Heart right ventricle (tissue), 16 donors: Measurements from ENCODE around the gene DHCR24. TPM values are rescaled to one million over a fixed set of nuclear protein-coding genes. Genes with fewer than 3 reads are reported as not detected.

Experiments used
- ATAC-seq, 8 donors: fragments of 200-7000 bp; cut with Tn5 transposase; one replicate each; pipeline ENCODE4 v1.9.1; 2020; ENCODE audit warnings: mild to moderate bottlenecking in 8 of 8, moderate library complexity in 8 of 8, moderate number of reproducible peaks in 1 of 8
- DNase-seq, 2 donors: peaks; one replicate each; pipeline ENCODE4 v3.0.0-alpha.2; 2020
- H3K27ac ChIP-seq, 10 donors: fragments of 200-600 bp; sonication (generic) in 2 of 10; one replicate each; pipeline versions ENCODE4 v1.5.0 to v1.8.0; 2020 to 2022; ENCODE audit warnings: mild to moderate bottlenecking in 3 of 10
- H3K27me3 ChIP-seq, 7 donors: fragments of 200-600 bp; one replicate each; pipeline ENCODE4 v1.8.0; 2021 to 2022; ENCODE audit warnings: mild to moderate bottlenecking in 2 of 7
- H3K36me3 ChIP-seq, 9 donors: fragments of 200-600 bp; sonication (generic) in 1 of 9; one replicate each; pipeline versions ENCODE4 v1.5.0 to v1.8.0; 2020 to 2022; ENCODE audit warnings: mild to moderate bottlenecking in 2 of 9
- H3K4me1 ChIP-seq, 9 donors: fragments of 200-600 bp; sonication (generic) in 1 of 9; one replicate each; pipeline versions ENCODE4 v1.5.0 to v1.8.0; 2020 to 2022; ENCODE audit warnings: mild to moderate bottlenecking in 4 of 9
- H3K4me3 ChIP-seq, 10 donors: fragments of 200-600 bp; sonication (generic) in 2 of 10; one replicate each; pipeline versions ENCODE4 v1.5.0 to v1.8.0; 2020 to 2022; ENCODE audit warnings: mild to moderate bottlenecking in 7 of 10, moderate library complexity in 2 of 10
- H3K9me3 ChIP-seq, 11 donors: fragments of 200-600 bp in 10 of 11; sonication (generic) in 2 of 11; one replicate each; pipeline versions ENCODE4 v1.5.0 to v1.8.0; 2013 to 2022; ENCODE audit warnings: mild to moderate bottlenecking in 2 of 11, control low read depth in 1 of 11, moderate library complexity in 1 of 11
- CTCF ChIP-seq, 9 donors: fragments of 200-600 bp; sonication (generic) in 2 of 9; IDR thresholded peaks; one replicate each; pipeline versions ENCODE4 v1.5.0 to v1.8.0; 2021 to 2022; ENCODE audit warnings: antibody characterized with exemption in 9 of 9, mild to moderate bottlenecking in 5 of 9, moderate library complexity in 1 of 9
- WGBS, 2 donors: extraction: QIAGEN DNeasy Blood & Tissue Kit; methylation state at CpG; one replicate each; pipeline ENCODE4 v1.1.7; 2013; ENCODE audit warnings: inconsistent platforms in 1 of 2; 5-methylcytosine and 5-hydroxymethylcytosine counted together
- intact Hi-C, 10 donors: fragments of 100-400 bp; cut with DNase I; formaldehyde crosslinking; loops; one replicate each; pipeline versions ENCODE4 v1.11.1 to v1.14.2; 2022
- polyA plus RNA-seq, 2 donors: library from polyadenylated mRNA; stranded (reverse); fragments of 200-250 nt; gene quantifications; one replicate each; pipeline ENCODE4 v1.2.3, GENCODE V29; 2013
- total RNA-seq, 10 donors: library from RNA; stranded (reverse); fragmentation: NEBNext Ultra II Directional in 3 of 10; extraction: Animal tissue kit (Norgen Biotek cat#: 25700) in 3 of 10; gene quantifications; one replicate each; pipeline versions ENCODE4 v1.2.1 to v1.2.4, GENCODE V29; 2021 to 2023
- donor health status: Arrhythmogenic right ventricular cardiomyopathy.
- donor health status: ischemic (EF 13 %, LVEDD 7.1; RV severe dilation, severe dysfunction).
- donor health status: healthy with polysubstance abuse.
- donor health status: DM: no; HTN: yes; CAD: no.
- donor health status: DM: no; HTN: no; CAD: no.
- donor health status: ischemic (EF 25% LVEDD 6.9; RV normal size, moderate dysfunction).
- donor health status: ischemic (EF 25% LVEDD 5.7; RV mildly dilated, moderate dysfunction).
- donor health status: healthy.
- donor health status: DM: yes; HTN: yes; CAD: no.
- donor health status: Ischemic cardiomyopathy.
- donor health status: ischemic (EF 35%, LVEDD 5.7; RV mildly dilated, moderate dysfunction).
- donor health status: nonischemic (EF 11% LVEDD 7.7; RV severe dilation, severe dysfunction).
- donor health status: DM: yes; HTN: yes; CAD: no.
- donor health status: PGD.
- donor health status: ischemic (EF 29% LVEDD 5.4; RV normal size, mild dysfunction).
- donor health status: nonischemic (EF 23%, LVEDD 6.1; RV moderate dilation, normal function).

Gene DHCR24
- total and polyA plus RNA-seq, 12 donors, result 3.3 to 70.6 (median 15.0) TPM

DNA sequence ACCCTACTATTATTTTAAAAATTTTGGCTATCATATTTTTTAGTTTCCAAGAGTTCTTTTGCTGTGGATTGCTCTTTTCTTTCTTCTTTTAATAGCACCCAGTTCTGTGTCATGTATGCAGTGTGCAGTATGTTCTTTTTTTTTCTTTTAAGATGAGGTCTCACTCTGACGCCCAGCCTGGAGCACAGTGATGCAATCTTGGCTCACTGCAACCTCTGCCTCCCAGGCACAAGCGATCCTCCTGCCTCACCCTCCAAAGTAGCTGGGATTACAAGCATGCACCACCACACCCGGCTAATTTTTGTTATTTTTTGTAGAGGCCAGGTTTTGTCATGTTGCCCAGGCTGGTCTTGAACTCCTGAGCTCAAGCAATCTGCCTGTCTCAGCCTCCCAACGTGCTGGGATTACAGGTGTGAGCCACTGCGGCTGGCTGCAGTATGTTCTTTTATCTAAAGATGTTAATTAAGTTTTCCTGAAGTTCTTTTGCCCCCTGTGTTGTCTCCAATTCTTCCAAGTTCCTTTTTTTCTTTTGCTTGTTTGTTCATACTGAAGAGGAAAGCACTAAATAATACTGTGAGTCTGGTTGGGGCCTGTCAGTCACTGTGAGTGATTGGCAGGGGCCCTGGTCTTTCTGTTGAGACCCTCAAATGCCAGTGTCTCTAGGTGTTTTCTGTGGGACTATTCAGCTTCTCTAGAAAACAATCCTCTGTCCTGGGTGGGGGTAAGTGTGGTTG, 68.4 kb downstream of the DHCR24 start:
- TF ChIP-seq CTCF (IDR thresholded peaks at IDR 0.05), result no peak
- DNase-seq, result no peak

DNA sequence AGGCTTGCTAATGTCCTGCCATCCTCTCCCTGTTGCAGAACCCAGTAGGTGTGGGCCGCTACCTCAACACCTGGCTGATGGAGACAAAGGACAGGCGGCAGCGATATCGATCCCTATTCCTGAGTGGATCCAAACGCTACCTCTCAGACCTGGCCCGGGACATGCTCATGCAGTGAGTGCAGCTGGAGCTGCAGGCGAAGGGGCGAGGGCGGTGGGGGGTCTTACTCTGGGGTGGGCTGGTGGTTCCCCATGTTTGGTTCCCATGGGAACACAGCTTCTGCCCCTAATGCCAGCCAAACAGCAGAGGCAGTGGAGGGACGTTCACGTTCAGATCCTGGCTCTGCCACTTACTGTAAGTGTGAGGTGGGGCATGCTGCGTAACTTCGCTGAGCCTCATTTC, 70.0 kb downstream of the DHCR24 start:
- TF ChIP-seq CTCF (IDR thresholded peaks at IDR 0.05), result no peak
- DNase-seq, result no peak
- H3K36me3 ChIP-seq, result no peaks in the 10 kb centered on the region
- no peaks in the 10 kb centered on the region for H3K27me3 ChIP-seq
- no peak for ATAC-seq
- WGBS, 2 donors, result 85 to 93% methylated on average over 13 of the region's 13 CpGs
- no peak overlapping the region for H3K4me3 ChIP-seq
- H3K27ac ChIP-seq, result no peak overlapping the region
- no peaks in the 10 kb centered on the region for H3K4me1 ChIP-seq
- intact Hi-C loops, result loop anchor here in 6 of 10 donors (10.0 kb wide), 4 partner anchors 62 to 962 kb away; no protein-coding TSS in a partner anchor
- peaks cover 0 to 7% (median 0%) of the 10 kb centered on the region in 11 donors for H3K9me3 ChIP-seq

More for the DNA sequence above, 68.4 kb downstream of the DHCR24 start:
- Histone ChIP-seq H3K27me3 (no peaks in the 10 kb centered on the region), H3K4me1 (no peaks in the 10 kb centered on the region), H3K9me3 (peaks cover 0 to 21% (median 8%) of the 10 kb centered on the region in 11 donors), H3K4me3 (no peak overlapping the region), H3K36me3 (no peaks in the 10 kb centered on the region), H3K27ac (no peak overlapping the region)
- no peak for ATAC-seq
- intact Hi-C loops, result loop anchor here in 6 of 10 donors (10.0 kb wide), 4 partner anchors 64 to 964 kb away; no protein-coding TSS in a partner anchor
- 65 to 67% methylated on average over 5 of the region's 5 CpGs for WGBS, 2 donors

DNA sequence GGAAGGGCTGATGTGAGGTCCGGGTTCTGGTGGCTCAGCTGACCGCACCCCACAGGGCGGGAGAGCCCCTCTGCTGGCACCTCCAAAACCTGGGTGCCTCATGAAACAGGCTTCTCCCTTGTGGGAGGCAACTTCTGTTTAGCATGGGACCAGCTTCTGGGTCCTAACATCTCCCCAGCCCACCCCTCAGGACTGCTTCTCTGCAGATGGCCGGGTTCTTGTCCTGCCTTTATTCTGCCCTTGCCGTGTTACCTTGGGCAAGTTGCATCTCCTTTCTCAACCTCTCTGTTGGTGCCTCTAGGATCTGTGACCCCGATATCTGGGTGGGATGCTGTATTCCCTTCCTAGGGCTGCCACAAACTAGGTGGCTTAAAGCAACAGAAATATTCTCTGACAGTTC, 70.9 kb downstream of the DHCR24 start:
- Histone ChIP-seq H3K36me3 (no peaks in the 10 kb centered on the region), H3K4me3 (no peak overlapping the region), H3K9me3 (peaks cover 0 to 2% (median 0%) of the 10 kb centered on the region in 11 donors), H3K27ac (no peak overlapping the region), H3K27me3 (no peaks in the 10 kb centered on the region), H3K4me1 (no peaks in the 10 kb centered on the region)
- DNase-seq (no peak), ATAC-seq (no peak)
- TF ChIP-seq CTCF (IDR thresholded peaks at IDR 0.05), result no peak
- intact Hi-C loops, result loop anchor here in 6 of 10 donors (10.0 kb wide), 4 partner anchors 61 to 961 kb away; no protein-coding TSS in a partner anchor
- 61 to 66% methylated on average over 6 of the region's 6 CpGs for WGBS, 2 donors

GRCh38 chr1:54815086-54815876, 71.7 kb downstream of the DHCR24 start:
- intact Hi-C loops, result loop anchor here in 6 of 10 donors (10.0 kb wide), 4 partner anchors 60 to 960 kb away; no protein-coding TSS in a partner anchor
- H3K4me3 ChIP-seq, result no peak overlapping the region
- H3K36me3 ChIP-seq, result no peaks in the 10 kb centered on the region
- H3K27ac ChIP-seq, result no peak overlapping the region
- no peaks in the 10 kb centered on the region for H3K4me1 ChIP-seq
- TF ChIP-seq CTCF (IDR thresholded peaks at IDR 0.05), result no peak
- H3K27me3 ChIP-seq, result no peaks in the 10 kb centered on the region
- DNase-seq (no peak), ATAC-seq (no peak)
- WGBS, 2 donors, result 89 to 94% methylated on average over 7 of the region's 7 CpGs
- no peaks in the 10 kb centered on the region for H3K9me3 ChIP-seq
